Choroid plexus epithelial cell (primary cell): Measurements from ENCODE around the gene NXN.
"Not testable (repeated sequence)": the region's sequence is repeated elsewhere in the genome, so short reads cannot be mapped to it uniquely, and the experiment has no call there.

Experiments
- DNase-seq: peaks from one replicate; pipeline ENCODE4 v3.0.0-alpha.2; 2010; ENCODE audit warnings: low read depth
- H3K4me3 ChIP-seq: 2 replicates; pipeline ENCODE4 v1.5.1; 2011; ENCODE audit warnings: low read depth, mild to moderate bottlenecking, control low read depth, low read length, moderate library complexity
- CTCF ChIP-seq: conservative IDR thresholded peaks from 2 replicates; pipeline ENCODE4 v1.5.1; 2011; ENCODE audit warnings: low read depth, mild to moderate bottlenecking, control low read depth, inconsistent platforms, low read length, moderate library complexity

NXN gene

GRCh38 chr17:773016-773415 is 206.6 kb downstream of the NXN start:
- TF ChIP-seq CTCF: no peak
- no peak overlapping the region for H3K4me3 ChIP-seq

GRCh38 chr17:767076-767475 is 212.5 kb downstream of the NXN start:
- no peak for DNase-seq
- TF ChIP-seq CTCF: no peak
- no peak overlapping the region for H3K4me3 ChIP-seq

More at GRCh38 chr17:773016-773415, 206.6 kb downstream of the NXN start:
- no peak for DNase-seq

- H3K4me3 ChIP-seq: no peak overlapping the region
- no peak for DNase-seq
- TF ChIP-seq CTCF: no peak
These were observed 219.2 kb downstream of the NXN start for GRCh38 chr17:760371-760770.

GRCh38 chr17:759964-760363 is 219.6 kb downstream of the NXN start:
- DNase-seq: no peak
- no peak overlapping the region for H3K4me3 ChIP-seq
- no peak for TF ChIP-seq CTCF

- H3K4me3 ChIP-seq, DNase-seq: not testable (repeated sequence)
These were observed 223.5 kb downstream of the NXN start for GRCh38 chr17:756010-756567.

- DNase-seq, H3K4me3 ChIP-seq: not testable (repeated sequence)
These were observed 224.1 kb downstream of the NXN start for GRCh38 chr17:755319-755961.

GRCh38 chr17:753418-753817 is 226.2 kb downstream of the NXN start:
- H3K4me3 ChIP-seq: no peak overlapping the region
- TF ChIP-seq CTCF: no peak
- no peak for DNase-seq

GRCh38 chr17:752620-753219 is 226.9 kb downstream of the NXN start:
- TF ChIP-seq CTCF: no peak
- peak overlapping the region; percentile 75 for H3K4me3 ChIP-seq
- DNase-seq: peak; percentile 80
